H9 (cell line): ENCODE results near the gene IFIT1. TPM values are rescaled to one million over a fixed set of nuclear protein-coding genes. Genes with fewer than 3 reads are reported as not detected.

Experiments
- DNase-seq: peaks from one replicate; pipeline ENCODE4 v3.0.0-alpha.2; 2017
- H2AFZ ChIP-seq: one replicate; pipeline ENCODE4 v1.6.1; 2013; ENCODE audit warnings: mild to moderate bottlenecking, low read length, control low read depth, moderate library complexity
- H2AK5ac ChIP-seq: 2 replicates; pipeline ENCODE4 v1.6.1; 2013; ENCODE audit warnings: low read length, control low read depth, mixed read lengths; ENCODE audit not compliant: insufficient read length
- H2BK120ac ChIP-seq: one replicate; pipeline ENCODE4 v1.6.1; 2013; ENCODE audit warnings: low read depth, mild to moderate bottlenecking, low read length, control low read depth, inconsistent platforms; ENCODE audit not compliant: poor library complexity, severe bottlenecking
- H2BK12ac ChIP-seq: 2 replicates; pipeline ENCODE4 v1.6.1; 2013; ENCODE audit warnings: low read length, control low read depth, mixed read lengths, low read depth; ENCODE audit not compliant: insufficient read length
- H2BK15ac ChIP-seq: 2 replicates; pipeline ENCODE4 v1.6.1; 2013; ENCODE audit warnings: low read depth, low read length, control low read depth
- H2BK20ac ChIP-seq: one replicate; pipeline ENCODE4 v1.6.1; 2013; ENCODE audit warnings: low read depth, mild to moderate bottlenecking, low read length, control low read depth, inconsistent platforms; ENCODE audit not compliant: poor library complexity, severe bottlenecking
- H2BK5ac ChIP-seq: 2 replicates; pipeline ENCODE4 v1.6.1; 2013; ENCODE audit warnings: low read length, control low read depth, mixed read lengths; ENCODE audit not compliant: insufficient read length
- H3K14ac ChIP-seq: 2 replicates; pipeline ENCODE4 v1.6.1; 2013; ENCODE audit warnings: low read length, control low read depth; ENCODE audit not compliant: insufficient read depth
- H3K18ac ChIP-seq: 2 replicates; pipeline ENCODE4 v1.6.1; 2013; ENCODE audit warnings: low read depth, mild to moderate bottlenecking, mixed read lengths, low read length, control low read depth; ENCODE audit not compliant: insufficient read length
- H3K23ac ChIP-seq: 2 replicates; pipeline ENCODE4 v1.6.1; 2013; ENCODE audit warnings: low read length, control low read depth, mixed read lengths, low read depth; ENCODE audit not compliant: insufficient read length
- H3K23me2 ChIP-seq: 2 replicates; pipeline ENCODE4 v1.6.1; 2013; ENCODE audit warnings: low read depth, mild to moderate bottlenecking, mixed read lengths, low read length, control low read depth; ENCODE audit not compliant: insufficient read length, poor library complexity, severe bottlenecking
- H3K27ac ChIP-seq: 2 replicates; pipeline ENCODE4 v1.5.1; 2013; ENCODE audit warnings: low read length, control low read depth, mixed read lengths, low read depth; ENCODE audit not compliant: insufficient read length
- H3K27me3 ChIP-seq: 2 replicates; pipeline ENCODE4 v1.6.1; 2013; ENCODE audit warnings: low read length, control low read depth, inconsistent platforms; ENCODE audit not compliant: insufficient read depth
- H3K4ac ChIP-seq: 2 replicates; pipeline ENCODE4 v1.6.1; 2013; ENCODE audit warnings: low read depth, mild to moderate bottlenecking, control low read depth, inconsistent platforms, low read length, moderate library complexity
- H3K4me1 ChIP-seq: 2 replicates; pipeline ENCODE4 v1.6.1; 2013; ENCODE audit warnings: low read length, control low read depth, inconsistent platforms; ENCODE audit not compliant: insufficient read depth
- H3K4me2 ChIP-seq: 2 replicates; pipeline ENCODE4 v1.6.1; 2013; ENCODE audit warnings: low read length, control low read depth, mixed read lengths; ENCODE audit not compliant: insufficient read length, insufficient read depth
- H3K56ac ChIP-seq: 2 replicates; pipeline ENCODE4 v1.6.1; 2013; ENCODE audit warnings: low read depth, mild to moderate bottlenecking, mixed read lengths, low read length, control low read depth; ENCODE audit not compliant: insufficient read length
- H3K79me1 ChIP-seq: 2 replicates; pipeline ENCODE4 v1.6.1; 2013; ENCODE audit warnings: low read depth, mild to moderate bottlenecking, moderate library complexity, low read length, control low read depth, inconsistent platforms; ENCODE audit not compliant: insufficient read depth, poor library complexity, severe bottlenecking
- H3K79me2 ChIP-seq: 2 replicates; pipeline ENCODE4 v1.6.1; 2013; ENCODE audit warnings: low read length, control low read depth, inconsistent platforms; ENCODE audit not compliant: insufficient read depth
- H3K9ac ChIP-seq: 2 replicates; pipeline ENCODE4 v1.6.1; 2013; ENCODE audit warnings: low read length, control low read depth, mixed read lengths; ENCODE audit not compliant: insufficient read length; ENCODE audit errors: extremely low read depth
- H3K9me3 ChIP-seq: one replicate; pipeline ENCODE4 v1.6.1; 2013; ENCODE audit warnings: low read depth, low read length, inconsistent platforms; ENCODE audit not compliant: control insufficient read depth
- H3T11ph ChIP-seq: one replicate; pipeline ENCODE4 v1.6.1; 2013; ENCODE audit warnings: mild to moderate bottlenecking, low read length, control low read depth, inconsistent platforms
- H4K20me1 ChIP-seq: one replicate; pipeline ENCODE4 v1.6.1; 2013; ENCODE audit not compliant: control insufficient read depth, insufficient read length, insufficient read depth
- H4K5ac ChIP-seq: 2 replicates; pipeline ENCODE4 v1.6.1; 2013; ENCODE audit warnings: low read depth, mild to moderate bottlenecking, mixed read lengths, low read length, control low read depth; ENCODE audit not compliant: insufficient read length
- H4K8ac ChIP-seq: replicated peaks from 2 replicates; pipeline ENCODE4 v1.6.1; 2013; ENCODE audit warnings: low read length, control low read depth, mixed read lengths, low read depth; ENCODE audit not compliant: insufficient read length
- H4K91ac ChIP-seq: 2 replicates; pipeline ENCODE4 v1.6.1; 2013; ENCODE audit warnings: low read depth, mild to moderate bottlenecking, moderate library complexity, mixed read lengths, low read length, control low read depth; ENCODE audit not compliant: insufficient read length
- H3K27ac Mint-ChIP-seq, 3 experiments: 2 replicates in 2 of 3; 3 replicates in 1 of 3; pipeline ENCODE4 v1.8.0; 2020 to 2021; ENCODE audit warnings: mixed read lengths in 3 of 3, mild to moderate bottlenecking in 1 of 3, moderate library complexity in 1 of 3
- H3K27me3 Mint-ChIP-seq: 2 replicates; pipeline ENCODE4 v1.8.0; 2021; ENCODE audit warnings: low read depth, mild to moderate bottlenecking, moderate library complexity, mixed read lengths
- H3K36me3 Mint-ChIP-seq, 3 experiments: 2 replicates in 2 of 3; 3 replicates in 1 of 3; pipeline ENCODE4 v1.8.0; 2020 to 2021; ENCODE audit warnings: low read depth in 3 of 3, mixed read lengths in 3 of 3; ENCODE audit not compliant: insufficient read depth in 1 of 3
- H3K4me1 Mint-ChIP-seq, 2 experiments: 2 replicates each; pipeline ENCODE4 v1.8.0; 2020; ENCODE audit warnings: mixed read lengths in 2 of 2
- H3K4me3 Mint-ChIP-seq, 2 experiments: 2 replicates in 1 of 2; 3 replicates in 1 of 2; pipeline ENCODE4 v1.8.0; 2020 to 2021; ENCODE audit warnings: mild to moderate bottlenecking in 2 of 2, mixed read lengths in 2 of 2, moderate library complexity in 1 of 2
- H3K9me3 Mint-ChIP-seq, 2 experiments: 2 replicates in 1 of 2; 3 replicates in 1 of 2; pipeline ENCODE4 v1.8.0; 2020; ENCODE audit warnings: mild to moderate bottlenecking in 2 of 2, mixed read lengths in 2 of 2, moderate library complexity in 1 of 2
- WGBS: extraction: QIAGEN DNeasy Blood & Tissue Kit; methylation state at CpG from one replicate; pipeline ENCODE4 v1.1.7; 2013; ENCODE audit warnings: missing lambda C conversion rate, low lambda C conversion rate, mixed read lengths; ENCODE audit not compliant: insufficient read length; ENCODE audit errors: extremely low coverage; 5-methylcytosine and 5-hydroxymethylcytosine counted together
- total RNA-seq: library from RNA; stranded (reverse); gene quantifications from 2 replicates; pipeline ENCODE4 v1.2.1, GENCODE V29; 2021
- TF ChIP-seq, protein P1 (sequence below): fragments of 200-600 bp; sonication (generic); conservative IDR thresholded peaks from 3 replicates; pipeline ENCODE4 v1.8.0; 2021; ENCODE audit warnings: antibody characterized with exemption, mild to moderate bottlenecking

Gene IFIT1
- total RNA-seq, 1 experiment from 2014 or later = 1.2 TPM

DNA sequence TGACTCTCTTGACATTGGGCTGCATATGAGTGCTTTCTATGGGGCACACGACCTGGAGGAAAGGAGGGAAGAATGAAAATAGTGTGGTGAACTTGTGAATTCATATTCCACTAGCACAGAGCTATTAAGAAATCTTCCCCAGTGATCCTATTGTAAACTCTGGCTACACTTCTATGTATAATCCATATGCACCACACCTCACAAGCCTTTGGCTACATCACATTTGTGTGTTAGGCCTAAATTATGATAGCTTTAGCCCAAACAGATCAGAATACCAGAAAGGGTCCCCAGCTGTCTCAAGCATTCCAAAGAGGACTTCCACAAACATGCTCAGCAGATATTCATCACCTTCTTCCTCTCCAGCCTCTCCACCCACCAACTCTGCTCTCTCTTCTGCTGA is 24.3 kb upstream of the IFIT1 start:
- no CpG with 5 or more reads among the region's 1 CpG for WGBS
- peaks cover 0 to 2% (median 2%) of the 10 kb centered on the region in 3 experiments; a peak in 2 of 7 replicates for H3K36me3 Mint-ChIP-seq

More for the DNA sequence above, 24.3 kb upstream of the IFIT1 start:
- no peak overlapping the region for H2AK5ac ChIP-seq
- no peak overlapping the region for H3K56ac ChIP-seq
- H3K9ac ChIP-seq = no peak overlapping the region
- no peak overlapping the region for H3K18ac ChIP-seq
- no peaks in the 10 kb centered on the region for H3K79me1 ChIP-seq
- Mint-ChIP-seq H3K27me3 (no peaks in the 10 kb centered on the region; the same call in 1 of the 2 replicates), H3K9me3 (peaks cover 2% of the 10 kb centered on the region in 2 experiments; a peak in 2 of 5 replicates), H3K27ac (no peak overlapping the region), H3K4me1 (peaks cover 9% of the 10 kb centered on the region in 2 experiments), H3K4me3 (no peak overlapping the region)
- H2BK15ac ChIP-seq = no peak overlapping the region
- no peak overlapping the region for H3K4ac ChIP-seq
- H3K4me1 ChIP-seq = no peaks in the 10 kb centered on the region; the same call in 1 of the 2 replicates
- H2BK20ac ChIP-seq = no peak overlapping the region
- no peak overlapping the region for H4K5ac ChIP-seq
- H2BK120ac ChIP-seq = no peak overlapping the region
- no peak for DNase-seq
- TF ChIP-seq, protein P1, sequence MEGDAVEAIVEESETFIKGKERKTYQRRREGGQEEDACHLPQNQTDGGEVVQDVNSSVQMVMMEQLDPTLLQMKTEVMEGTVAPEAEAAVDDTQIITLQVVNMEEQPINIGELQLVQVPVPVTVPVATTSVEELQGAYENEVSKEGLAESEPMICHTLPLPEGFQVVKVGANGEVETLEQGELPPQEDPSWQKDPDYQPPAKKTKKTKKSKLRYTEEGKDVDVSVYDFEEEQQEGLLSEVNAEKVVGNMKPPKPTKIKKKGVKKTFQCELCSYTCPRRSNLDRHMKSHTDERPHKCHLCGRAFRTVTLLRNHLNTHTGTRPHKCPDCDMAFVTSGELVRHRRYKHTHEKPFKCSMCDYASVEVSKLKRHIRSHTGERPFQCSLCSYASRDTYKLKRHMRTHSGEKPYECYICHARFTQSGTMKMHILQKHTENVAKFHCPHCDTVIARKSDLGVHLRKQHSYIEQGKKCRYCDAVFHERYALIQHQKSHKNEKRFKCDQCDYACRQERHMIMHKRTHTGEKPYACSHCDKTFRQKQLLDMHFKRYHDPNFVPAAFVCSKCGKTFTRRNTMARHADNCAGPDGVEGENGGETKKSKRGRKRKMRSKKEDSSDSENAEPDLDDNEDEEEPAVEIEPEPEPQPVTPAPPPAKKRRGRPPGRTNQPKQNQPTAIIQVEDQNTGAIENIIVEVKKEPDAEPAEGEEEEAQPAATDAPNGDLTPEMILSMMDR = no peak
- H4K8ac ChIP-seq = no peak overlapping the region
- H3T11ph ChIP-seq = no peak overlapping the region
- no peaks in the 10 kb centered on the region for H3K9me3 ChIP-seq
- no peak overlapping the region for H3K4me2 ChIP-seq
- no peaks in the 10 kb centered on the region for H3K23me2 ChIP-seq
- no peaks in the 10 kb centered on the region for H4K20me1 ChIP-seq
- H3K79me2 ChIP-seq = no peaks in the 10 kb centered on the region
- H3K23ac ChIP-seq = no peak overlapping the region
- no peaks in the 10 kb centered on the region for H3K27me3 ChIP-seq
- H2BK12ac ChIP-seq = no peak overlapping the region
- no peak overlapping the region for H3K27ac ChIP-seq
- H3K14ac ChIP-seq = no peak overlapping the region
- no peak overlapping the region for H2AFZ ChIP-seq
- no peak overlapping the region for H2BK5ac ChIP-seq
- no peak overlapping the region for H4K91ac ChIP-seq
